H9 (cell line): ENCODE results near the gene PDE3A. TPM values are rescaled to one million over a fixed set of nuclear protein-coding genes. Genes with fewer than 3 reads are reported as not detected.

ENCODE experiments used
- DNase-seq: peaks from one replicate; pipeline ENCODE4 v3.0.0-alpha.2; 2017
- H2AFZ ChIP-seq: one replicate; pipeline ENCODE4 v1.6.1; 2013; ENCODE audit warnings: mild to moderate bottlenecking, low read length, control low read depth, moderate library complexity
- H2AK5ac ChIP-seq: 2 replicates; pipeline ENCODE4 v1.6.1; 2013; ENCODE audit warnings: low read length, control low read depth, mixed read lengths; ENCODE audit not compliant: insufficient read length
- H2BK120ac ChIP-seq: one replicate; pipeline ENCODE4 v1.6.1; 2013; ENCODE audit warnings: low read depth, mild to moderate bottlenecking, low read length, control low read depth, inconsistent platforms; ENCODE audit not compliant: poor library complexity, severe bottlenecking
- H2BK12ac ChIP-seq: 2 replicates; pipeline ENCODE4 v1.6.1; 2013; ENCODE audit warnings: low read length, control low read depth, mixed read lengths, low read depth; ENCODE audit not compliant: insufficient read length
- H2BK15ac ChIP-seq: 2 replicates; pipeline ENCODE4 v1.6.1; 2013; ENCODE audit warnings: low read depth, low read length, control low read depth
- H2BK20ac ChIP-seq: one replicate; pipeline ENCODE4 v1.6.1; 2013; ENCODE audit warnings: low read depth, mild to moderate bottlenecking, low read length, control low read depth, inconsistent platforms; ENCODE audit not compliant: poor library complexity, severe bottlenecking
- H2BK5ac ChIP-seq: 2 replicates; pipeline ENCODE4 v1.6.1; 2013; ENCODE audit warnings: low read length, control low read depth, mixed read lengths; ENCODE audit not compliant: insufficient read length
- H3K14ac ChIP-seq: 2 replicates; pipeline ENCODE4 v1.6.1; 2013; ENCODE audit warnings: low read length, control low read depth; ENCODE audit not compliant: insufficient read depth
- H3K18ac ChIP-seq: 2 replicates; pipeline ENCODE4 v1.6.1; 2013; ENCODE audit warnings: low read depth, mild to moderate bottlenecking, mixed read lengths, low read length, control low read depth; ENCODE audit not compliant: insufficient read length
- H3K23ac ChIP-seq: 2 replicates; pipeline ENCODE4 v1.6.1; 2013; ENCODE audit warnings: low read length, control low read depth, mixed read lengths, low read depth; ENCODE audit not compliant: insufficient read length
- H3K23me2 ChIP-seq: 2 replicates; pipeline ENCODE4 v1.6.1; 2013; ENCODE audit warnings: low read depth, mild to moderate bottlenecking, mixed read lengths, low read length, control low read depth; ENCODE audit not compliant: insufficient read length, poor library complexity, severe bottlenecking
- H3K27ac ChIP-seq: 2 replicates; pipeline ENCODE4 v1.5.1; 2013; ENCODE audit warnings: low read length, control low read depth, mixed read lengths, low read depth; ENCODE audit not compliant: insufficient read length
- H3K27me3 ChIP-seq: 2 replicates; pipeline ENCODE4 v1.6.1; 2013; ENCODE audit warnings: low read length, control low read depth, inconsistent platforms; ENCODE audit not compliant: insufficient read depth
- H3K4ac ChIP-seq: 2 replicates; pipeline ENCODE4 v1.6.1; 2013; ENCODE audit warnings: low read depth, mild to moderate bottlenecking, control low read depth, inconsistent platforms, low read length, moderate library complexity
- H3K4me1 ChIP-seq: 2 replicates; pipeline ENCODE4 v1.6.1; 2013; ENCODE audit warnings: low read length, control low read depth, inconsistent platforms; ENCODE audit not compliant: insufficient read depth
- H3K4me2 ChIP-seq: 2 replicates; pipeline ENCODE4 v1.6.1; 2013; ENCODE audit warnings: low read length, control low read depth, mixed read lengths; ENCODE audit not compliant: insufficient read length, insufficient read depth
- H3K56ac ChIP-seq: 2 replicates; pipeline ENCODE4 v1.6.1; 2013; ENCODE audit warnings: low read depth, mild to moderate bottlenecking, mixed read lengths, low read length, control low read depth; ENCODE audit not compliant: insufficient read length
- H3K79me1 ChIP-seq: 2 replicates; pipeline ENCODE4 v1.6.1; 2013; ENCODE audit warnings: low read depth, mild to moderate bottlenecking, moderate library complexity, low read length, control low read depth, inconsistent platforms; ENCODE audit not compliant: insufficient read depth, poor library complexity, severe bottlenecking
- H3K79me2 ChIP-seq: 2 replicates; pipeline ENCODE4 v1.6.1; 2013; ENCODE audit warnings: low read length, control low read depth, inconsistent platforms; ENCODE audit not compliant: insufficient read depth
- H3K9ac ChIP-seq: 2 replicates; pipeline ENCODE4 v1.6.1; 2013; ENCODE audit warnings: low read length, control low read depth, mixed read lengths; ENCODE audit not compliant: insufficient read length; ENCODE audit errors: extremely low read depth
- H3K9me3 ChIP-seq: one replicate; pipeline ENCODE4 v1.6.1; 2013; ENCODE audit warnings: low read depth, low read length, inconsistent platforms; ENCODE audit not compliant: control insufficient read depth
- H3T11ph ChIP-seq: one replicate; pipeline ENCODE4 v1.6.1; 2013; ENCODE audit warnings: mild to moderate bottlenecking, low read length, control low read depth, inconsistent platforms
- H4K20me1 ChIP-seq: one replicate; pipeline ENCODE4 v1.6.1; 2013; ENCODE audit not compliant: control insufficient read depth, insufficient read length, insufficient read depth
- H4K5ac ChIP-seq: 2 replicates; pipeline ENCODE4 v1.6.1; 2013; ENCODE audit warnings: low read depth, mild to moderate bottlenecking, mixed read lengths, low read length, control low read depth; ENCODE audit not compliant: insufficient read length
- H4K8ac ChIP-seq: replicated peaks from 2 replicates; pipeline ENCODE4 v1.6.1; 2013; ENCODE audit warnings: low read length, control low read depth, mixed read lengths, low read depth; ENCODE audit not compliant: insufficient read length
- H4K91ac ChIP-seq: 2 replicates; pipeline ENCODE4 v1.6.1; 2013; ENCODE audit warnings: low read depth, mild to moderate bottlenecking, moderate library complexity, mixed read lengths, low read length, control low read depth; ENCODE audit not compliant: insufficient read length
- H3K27ac Mint-ChIP-seq, 3 experiments: 2 replicates in 2 of 3; 3 replicates in 1 of 3; pipeline ENCODE4 v1.8.0; 2020 to 2021; ENCODE audit warnings: mixed read lengths in 3 of 3, mild to moderate bottlenecking in 1 of 3, moderate library complexity in 1 of 3
- H3K27me3 Mint-ChIP-seq: 2 replicates; pipeline ENCODE4 v1.8.0; 2021; ENCODE audit warnings: low read depth, mild to moderate bottlenecking, moderate library complexity, mixed read lengths
- H3K36me3 Mint-ChIP-seq, 3 experiments: 2 replicates in 2 of 3; 3 replicates in 1 of 3; pipeline ENCODE4 v1.8.0; 2020 to 2021; ENCODE audit warnings: low read depth in 3 of 3, mixed read lengths in 3 of 3; ENCODE audit not compliant: insufficient read depth in 1 of 3
- H3K4me1 Mint-ChIP-seq, 2 experiments: 2 replicates each; pipeline ENCODE4 v1.8.0; 2020; ENCODE audit warnings: mixed read lengths in 2 of 2
- H3K4me3 Mint-ChIP-seq, 2 experiments: 2 replicates in 1 of 2; 3 replicates in 1 of 2; pipeline ENCODE4 v1.8.0; 2020 to 2021; ENCODE audit warnings: mild to moderate bottlenecking in 2 of 2, mixed read lengths in 2 of 2, moderate library complexity in 1 of 2
- H3K9me3 Mint-ChIP-seq, 2 experiments: 2 replicates in 1 of 2; 3 replicates in 1 of 2; pipeline ENCODE4 v1.8.0; 2020; ENCODE audit warnings: mild to moderate bottlenecking in 2 of 2, mixed read lengths in 2 of 2, moderate library complexity in 1 of 2
- WGBS: extraction: QIAGEN DNeasy Blood & Tissue Kit; methylation state at CpG from one replicate; pipeline ENCODE4 v1.1.7; 2013; ENCODE audit warnings: missing lambda C conversion rate, low lambda C conversion rate, mixed read lengths; ENCODE audit not compliant: insufficient read length; ENCODE audit errors: extremely low coverage; 5-methylcytosine and 5-hydroxymethylcytosine counted together
- total RNA-seq: library from RNA; stranded (reverse); gene quantifications from 2 replicates; pipeline ENCODE4 v1.2.1, GENCODE V29; 2021
- TF ChIP-seq, protein P1 (sequence below): fragments of 200-600 bp; sonication (generic); conservative IDR thresholded peaks from 3 replicates; pipeline ENCODE4 v1.8.0; 2021; ENCODE audit warnings: antibody characterized with exemption, mild to moderate bottlenecking

The PDE3A gene
- total RNA-seq, 1 experiment from 2014 or later = 3.0 TPM

GRCh38 chr12:20372326-20373096 lies 4.2 kb downstream of the PDE3A start:
- H3K23me2 ChIP-seq = peaks cover 21% of the 10 kb centered on the region
- no peak overlapping the region for H3K56ac ChIP-seq
- peaks cover 2% of the 10 kb centered on the region; the same call in 1 of the 2 replicates for H3K27me3 ChIP-seq
- no peak overlapping the region for H3K18ac ChIP-seq
- no peaks in the 10 kb centered on the region; the same call in 1 of the 2 replicates for H3K4me1 ChIP-seq
- H3K9ac ChIP-seq = no peak overlapping the region
- Mint-ChIP-seq H3K27ac (no peak overlapping the region), H3K36me3 (no peaks in the 10 kb centered on the region; a peak in 2 of 7 replicates), H3K9me3 (no peaks in the 10 kb centered on the region), H3K4me3 (no peak overlapping the region), H3K4me1 (peaks cover 14 to 29% of the 10 kb centered on the region in 2 experiments), H3K27me3 (peaks cover 21% of the 10 kb centered on the region)
- no peak overlapping the region for H3K4ac ChIP-seq
- H4K8ac ChIP-seq = no peak overlapping the region
- WGBS = no CpG with 5 or more reads among the region's 3 CpGs
- H3K4me2 ChIP-seq = no peak overlapping the region
- no peak overlapping the region for H2BK15ac ChIP-seq
- DNase-seq = no peak
- no peak overlapping the region for H2BK12ac ChIP-seq
- H2AK5ac ChIP-seq = no peak overlapping the region
- H2AFZ ChIP-seq = no peak overlapping the region
- H3T11ph ChIP-seq = no peak overlapping the region
- no peaks in the 10 kb centered on the region for H3K79me1 ChIP-seq
- no peak overlapping the region for H2BK120ac ChIP-seq
- H2BK5ac ChIP-seq = no peak overlapping the region
- H3K9me3 ChIP-seq = no peaks in the 10 kb centered on the region
- H2BK20ac ChIP-seq = no peak overlapping the region
- TF ChIP-seq, protein P1, sequence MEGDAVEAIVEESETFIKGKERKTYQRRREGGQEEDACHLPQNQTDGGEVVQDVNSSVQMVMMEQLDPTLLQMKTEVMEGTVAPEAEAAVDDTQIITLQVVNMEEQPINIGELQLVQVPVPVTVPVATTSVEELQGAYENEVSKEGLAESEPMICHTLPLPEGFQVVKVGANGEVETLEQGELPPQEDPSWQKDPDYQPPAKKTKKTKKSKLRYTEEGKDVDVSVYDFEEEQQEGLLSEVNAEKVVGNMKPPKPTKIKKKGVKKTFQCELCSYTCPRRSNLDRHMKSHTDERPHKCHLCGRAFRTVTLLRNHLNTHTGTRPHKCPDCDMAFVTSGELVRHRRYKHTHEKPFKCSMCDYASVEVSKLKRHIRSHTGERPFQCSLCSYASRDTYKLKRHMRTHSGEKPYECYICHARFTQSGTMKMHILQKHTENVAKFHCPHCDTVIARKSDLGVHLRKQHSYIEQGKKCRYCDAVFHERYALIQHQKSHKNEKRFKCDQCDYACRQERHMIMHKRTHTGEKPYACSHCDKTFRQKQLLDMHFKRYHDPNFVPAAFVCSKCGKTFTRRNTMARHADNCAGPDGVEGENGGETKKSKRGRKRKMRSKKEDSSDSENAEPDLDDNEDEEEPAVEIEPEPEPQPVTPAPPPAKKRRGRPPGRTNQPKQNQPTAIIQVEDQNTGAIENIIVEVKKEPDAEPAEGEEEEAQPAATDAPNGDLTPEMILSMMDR = no peak
- no peak overlapping the region for H3K14ac ChIP-seq
- H4K5ac ChIP-seq = no peak overlapping the region
- H3K23ac ChIP-seq = no peak overlapping the region
- no peak overlapping the region for H3K27ac ChIP-seq
- no peak overlapping the region for H4K91ac ChIP-seq
- H3K79me2 ChIP-seq = no peaks in the 10 kb centered on the region
- no peaks in the 10 kb centered on the region for H4K20me1 ChIP-seq
